ENCODE measurements around the gene CLDN22. TPM values are rescaled to one million over a fixed set of nuclear protein-coding genes. Genes with fewer than 3 reads are reported as not detected.

The CLDN22 gene
- total RNA-seq, 2 donors from 2014 or later = not detected

DNA sequence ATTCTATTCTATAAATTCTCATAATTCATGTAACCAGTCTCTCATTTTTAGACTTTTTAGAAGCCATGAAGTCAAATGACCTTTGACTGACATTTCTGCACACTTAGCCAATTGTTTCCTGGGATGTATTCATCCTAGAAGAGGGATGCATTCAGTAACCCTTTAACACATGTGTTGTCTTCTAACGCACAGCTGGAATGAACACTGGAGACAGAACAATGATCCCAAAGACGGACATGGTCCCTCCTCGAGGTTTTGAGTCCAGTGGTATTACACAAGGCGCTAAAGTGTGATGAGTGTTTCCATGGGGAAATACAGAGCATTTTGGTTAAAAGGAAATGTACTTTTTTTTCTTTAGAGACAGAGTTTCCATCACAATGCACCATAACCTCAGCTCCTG is 42.0 kb upstream of the CLDN22 start:
- H3K4me1 ChIP-seq = no peaks in the 10 kb centered on the region
- no peaks in the 10 kb centered on the region for H3K36me3 ChIP-seq
- no peak overlapping the region for H3K9ac ChIP-seq (ENCODE audit: low read depth in 2 of 2, low read length in 2 of 2)
- H3K4me3 ChIP-seq = no peak overlapping the region
- intact Hi-C loops (cut with DNase I) = no loop called here
- DNase-seq = no peak
- no peak overlapping the region for H3K27ac ChIP-seq
- TF ChIP-seq, protein P1, sequence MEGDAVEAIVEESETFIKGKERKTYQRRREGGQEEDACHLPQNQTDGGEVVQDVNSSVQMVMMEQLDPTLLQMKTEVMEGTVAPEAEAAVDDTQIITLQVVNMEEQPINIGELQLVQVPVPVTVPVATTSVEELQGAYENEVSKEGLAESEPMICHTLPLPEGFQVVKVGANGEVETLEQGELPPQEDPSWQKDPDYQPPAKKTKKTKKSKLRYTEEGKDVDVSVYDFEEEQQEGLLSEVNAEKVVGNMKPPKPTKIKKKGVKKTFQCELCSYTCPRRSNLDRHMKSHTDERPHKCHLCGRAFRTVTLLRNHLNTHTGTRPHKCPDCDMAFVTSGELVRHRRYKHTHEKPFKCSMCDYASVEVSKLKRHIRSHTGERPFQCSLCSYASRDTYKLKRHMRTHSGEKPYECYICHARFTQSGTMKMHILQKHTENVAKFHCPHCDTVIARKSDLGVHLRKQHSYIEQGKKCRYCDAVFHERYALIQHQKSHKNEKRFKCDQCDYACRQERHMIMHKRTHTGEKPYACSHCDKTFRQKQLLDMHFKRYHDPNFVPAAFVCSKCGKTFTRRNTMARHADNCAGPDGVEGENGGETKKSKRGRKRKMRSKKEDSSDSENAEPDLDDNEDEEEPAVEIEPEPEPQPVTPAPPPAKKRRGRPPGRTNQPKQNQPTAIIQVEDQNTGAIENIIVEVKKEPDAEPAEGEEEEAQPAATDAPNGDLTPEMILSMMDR (IDR thresholded peaks at IDR 0.05) = no peak
- H3K27me3 ChIP-seq = no peaks in the 10 kb centered on the region
- no peaks in the 10 kb centered on the region for H3K9me3 ChIP-seq

DNA sequence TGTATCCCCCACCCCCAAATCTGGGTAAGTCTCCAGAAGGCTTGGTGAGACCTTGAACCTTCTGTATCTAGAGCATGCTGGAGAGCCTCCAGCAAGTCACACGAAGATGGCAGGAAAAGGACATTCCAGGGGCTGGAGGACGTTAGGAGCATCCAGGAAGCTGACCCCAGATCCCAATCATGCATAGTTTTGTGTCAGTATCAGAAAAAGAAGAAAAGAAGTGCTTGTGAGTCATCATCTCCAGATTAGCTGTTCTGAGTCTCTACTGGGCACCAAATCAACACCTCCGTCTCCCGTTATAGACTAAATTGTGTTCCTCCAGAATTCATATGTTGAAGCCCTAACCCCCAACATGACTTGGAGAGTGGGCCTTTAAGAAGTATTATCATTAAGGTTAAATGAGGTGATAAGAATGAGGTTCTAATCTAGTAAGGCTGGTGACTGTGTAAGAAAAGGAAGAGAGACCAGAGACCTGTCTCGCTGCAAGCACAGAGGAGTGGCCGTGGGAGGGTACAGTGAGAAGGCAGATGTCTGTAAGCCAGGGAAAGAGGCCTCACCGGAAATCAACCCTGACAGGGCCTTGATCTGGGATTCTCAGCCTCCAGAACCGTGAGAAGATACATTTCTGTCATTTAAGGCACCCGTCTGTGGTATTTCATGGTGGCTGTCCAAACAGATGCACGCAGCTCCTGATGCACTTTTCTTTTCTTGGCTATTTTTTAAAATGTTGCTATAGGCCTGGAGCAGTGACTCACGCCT is 40.3 kb upstream of the CLDN22 start:
- Histone ChIP-seq H3K9me3 (no peaks in the 10 kb centered on the region), H3K27ac (no peak overlapping the region), H3K4me1 (no peaks in the 10 kb centered on the region), H3K4me3 (no peak overlapping the region), H3K27me3 (no peaks in the 10 kb centered on the region), H3K9ac (ENCODE audit: low read depth in 2 of 2, low read length in 2 of 2) (no peak overlapping the region), H3K36me3 (no peaks in the 10 kb centered on the region)
- TF ChIP-seq, protein P1 (IDR thresholded peaks at IDR 0.05) = no peak
- DNase-seq = no peak
- intact Hi-C loops (cut with DNase I) = no loop called here

DNA sequence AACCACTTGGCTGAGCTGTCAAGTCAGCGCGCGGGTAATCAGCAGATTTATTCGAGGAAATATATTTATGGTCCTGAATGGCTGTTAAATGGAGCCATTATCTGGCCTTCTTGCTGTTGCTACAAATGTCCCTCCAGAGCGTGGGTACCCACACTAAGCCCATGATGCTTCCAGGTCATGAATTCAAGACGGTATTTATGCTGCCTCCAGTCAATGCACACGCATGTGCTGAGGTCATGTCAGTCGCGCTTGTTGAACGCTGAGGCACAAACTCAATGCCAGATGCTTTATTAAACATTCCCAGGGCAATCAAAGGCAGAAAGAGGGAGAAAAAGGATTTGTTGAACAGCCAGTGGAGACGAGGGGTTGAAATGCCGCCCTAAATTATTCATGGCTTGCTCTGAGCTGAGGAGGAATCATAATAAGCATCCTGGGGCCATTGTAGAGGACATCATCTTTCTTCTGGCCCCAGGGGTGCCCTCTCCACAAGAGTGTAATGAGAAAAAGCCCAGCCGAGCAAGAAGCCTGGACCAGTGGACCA is 38.2 kb upstream of the CLDN22 start:
- no peaks in the 10 kb centered on the region for H3K27me3 ChIP-seq
- no peak overlapping the region for H3K27ac ChIP-seq
- TF ChIP-seq, protein P1 (IDR thresholded peaks at IDR 0.05) = no peak
- no peaks in the 10 kb centered on the region for H3K9me3 ChIP-seq
- intact Hi-C loops (cut with DNase I) = no loop called here
- no peaks in the 10 kb centered on the region for H3K4me1 ChIP-seq
- H3K36me3 ChIP-seq = no peaks in the 10 kb centered on the region
- no peak overlapping the region for H3K9ac ChIP-seq (ENCODE audit: low read depth in 2 of 2, low read length in 2 of 2)
- H3K4me3 ChIP-seq = no peak overlapping the region
- no peak for DNase-seq

DNA sequence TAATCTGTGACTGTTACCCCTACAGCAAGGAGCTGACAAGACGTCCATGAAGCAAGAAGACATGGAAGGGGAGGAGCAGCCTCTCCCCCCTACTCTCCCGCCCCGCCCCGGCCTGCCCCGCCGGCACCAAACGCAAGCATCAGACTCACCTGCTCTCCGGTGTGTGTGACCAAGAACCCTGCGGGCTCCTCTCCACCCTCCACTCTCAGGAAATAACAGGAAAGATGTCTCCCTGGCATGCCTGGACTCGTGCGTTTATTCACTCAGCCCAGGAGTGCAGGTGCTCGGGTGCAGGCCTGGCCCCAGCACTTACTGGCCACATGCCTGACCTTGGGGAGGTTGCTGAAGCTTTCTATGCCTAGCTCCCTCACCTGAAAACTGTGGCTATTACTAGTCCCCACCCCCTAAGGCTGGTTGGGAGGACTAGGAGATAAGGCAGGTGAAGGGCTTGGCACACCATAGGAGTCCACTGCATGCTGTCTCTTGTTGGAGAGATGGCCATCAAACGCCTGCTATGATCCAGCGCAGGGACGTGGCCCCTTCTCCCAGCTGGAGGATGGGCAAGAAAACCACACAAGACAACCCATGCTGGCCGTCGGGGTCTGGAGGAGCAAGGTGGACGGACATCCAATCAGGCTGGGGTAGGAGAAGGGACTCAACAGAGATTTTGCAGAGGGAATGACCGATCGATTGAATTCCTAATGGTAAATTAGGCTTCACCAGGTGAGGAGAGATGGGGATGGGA is 37.0 kb upstream of the CLDN22 start:
- H3K27me3 ChIP-seq = no peaks in the 10 kb centered on the region
- TF ChIP-seq, protein P1 (IDR thresholded peaks at IDR 0.05) = no peak
- no peaks in the 10 kb centered on the region for H3K9me3 ChIP-seq
- no peaks in the 10 kb centered on the region for H3K36me3 ChIP-seq
- intact Hi-C loops (cut with DNase I) = no loop called here
- no peak for DNase-seq
- H3K4me3 ChIP-seq = no peak overlapping the region
- no peak overlapping the region for H3K9ac ChIP-seq (ENCODE audit: low read depth in 2 of 2, low read length in 2 of 2)
- H3K4me1 ChIP-seq = no peaks in the 10 kb centered on the region
- no peak overlapping the region for H3K27ac ChIP-seq

DNA sequence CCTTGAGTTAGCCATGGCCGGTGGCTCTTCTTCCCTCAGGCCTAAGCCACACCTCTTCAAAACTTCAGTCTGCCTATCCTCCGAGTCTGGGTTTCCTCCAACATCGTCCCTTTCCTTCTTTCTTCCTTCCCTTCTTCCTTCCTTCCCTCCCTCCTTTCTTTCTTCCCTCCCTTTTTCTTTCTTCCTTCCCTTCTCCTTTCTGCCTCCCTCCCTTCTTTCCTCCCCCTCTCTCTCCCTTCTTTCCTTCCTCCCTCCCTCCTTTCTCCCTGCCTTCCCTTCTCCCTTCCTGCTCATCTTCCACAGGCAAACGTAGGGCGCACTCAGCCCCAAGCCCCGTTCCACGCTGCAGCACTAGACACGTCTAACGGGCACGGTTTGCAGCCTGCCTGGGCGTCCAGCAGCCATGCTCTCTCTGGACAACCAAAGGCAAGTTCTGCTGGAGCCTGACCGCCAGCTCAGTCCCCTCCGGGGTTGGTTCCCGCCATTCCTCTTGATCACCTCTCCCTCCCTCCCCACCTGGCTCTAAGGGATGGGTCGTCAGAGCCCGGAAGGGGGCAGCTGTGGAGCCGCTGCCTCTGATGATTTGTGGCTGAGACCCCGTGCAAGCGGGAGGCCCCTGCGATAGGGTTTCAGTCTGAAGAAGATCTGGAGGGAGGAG is 36.2 kb upstream of the CLDN22 start:
- Histone ChIP-seq H3K9ac (ENCODE audit: low read depth in 2 of 2, low read length in 2 of 2) (no peak overlapping the region), H3K27ac (no peak overlapping the region), H3K27me3 (no peaks in the 10 kb centered on the region), H3K36me3 (no peaks in the 10 kb centered on the region), H3K4me1 (no peaks in the 10 kb centered on the region), H3K4me3 (no peak overlapping the region), H3K9me3 (no peaks in the 10 kb centered on the region)
- intact Hi-C loops (cut with DNase I) = no loop called here
- TF ChIP-seq, protein P1 (IDR thresholded peaks at IDR 0.05) = no peak
- DNase-seq = no peak

All from colonic mucosa (tissue), 4 donors.